GM21526 (cell line): ENCODE measurements around the gene ZNF446.
"Not testable (repeated sequence)": the region's sequence is repeated elsewhere in the genome, so short reads cannot be mapped to it uniquely, and the experiment has no call there.

Source experiments
- ATAC-seq: cut with Tn5 transposase; IDR thresholded peaks from one replicate; pipeline ENCODE4 v1.9.1; 2021; ENCODE audit warnings: moderate library complexity; ENCODE audit not compliant: unreplicated experiment, low FRiP score

The ZNF446 gene

GRCh38 chr19:58469241-58470013, 6.7 kb upstream of the ZNF446 start:
- ATAC-seq, result no peak

DNA sequence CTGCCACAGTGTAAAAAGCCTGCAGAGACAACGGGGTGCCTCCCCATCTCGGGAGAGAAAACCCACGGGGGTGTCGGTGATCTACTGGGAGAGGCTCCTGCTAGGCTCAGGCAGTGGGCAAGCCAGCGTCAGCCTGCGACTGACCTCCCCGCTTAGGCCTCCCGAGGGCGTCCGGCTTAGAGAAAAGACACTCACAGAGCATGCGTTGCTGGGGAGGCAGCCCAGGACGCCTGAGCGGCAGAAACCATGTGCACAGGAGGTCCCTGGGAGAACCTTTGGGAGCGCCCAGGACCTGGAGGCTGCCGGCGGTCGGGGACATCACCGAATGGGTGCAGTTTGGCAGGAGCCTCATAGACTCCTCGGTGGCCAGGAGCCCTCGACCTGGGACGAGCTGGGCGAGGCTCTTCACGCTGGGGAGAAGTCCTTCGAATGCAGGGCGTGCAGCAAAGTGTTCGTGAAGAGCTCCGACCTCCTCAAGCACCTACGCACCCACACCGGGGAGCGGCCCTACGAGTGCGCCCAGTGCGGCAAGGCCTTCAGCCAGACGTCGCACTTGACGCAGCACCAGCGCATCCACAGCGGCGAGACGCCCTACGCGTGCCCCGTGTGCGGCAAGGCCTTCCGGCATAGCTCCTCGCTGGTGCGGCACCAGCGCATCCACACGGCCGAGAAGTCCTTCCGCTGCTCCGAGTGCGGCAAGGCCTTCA, 5.2 kb upstream of the ZNF446 start:
- not testable (repeated sequence) for ATAC-seq

DNA sequence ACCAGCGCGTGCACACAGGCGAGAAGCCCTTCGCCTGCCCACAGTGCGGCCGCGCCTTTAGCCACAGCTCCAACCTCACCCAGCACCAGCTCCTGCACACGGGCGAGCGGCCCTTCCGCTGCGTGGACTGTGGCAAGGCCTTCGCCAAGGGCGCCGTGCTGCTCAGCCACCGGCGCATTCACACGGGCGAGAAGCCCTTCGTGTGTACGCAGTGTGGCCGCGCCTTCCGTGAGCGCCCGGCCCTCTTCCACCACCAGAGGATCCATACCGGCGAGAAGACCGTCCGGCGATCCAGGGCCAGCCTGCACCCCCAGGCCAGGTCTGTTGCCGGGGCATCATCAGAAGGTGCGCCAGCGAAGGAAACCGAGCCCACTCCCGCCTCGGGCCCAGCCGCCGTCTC, 4.4 kb upstream of the ZNF446 start:
- no peak for ATAC-seq

- ATAC-seq, result no peak
Observed at GRCh38 chr19:58473775-58474174, 2.4 kb upstream of the ZNF446 start.

DNA sequence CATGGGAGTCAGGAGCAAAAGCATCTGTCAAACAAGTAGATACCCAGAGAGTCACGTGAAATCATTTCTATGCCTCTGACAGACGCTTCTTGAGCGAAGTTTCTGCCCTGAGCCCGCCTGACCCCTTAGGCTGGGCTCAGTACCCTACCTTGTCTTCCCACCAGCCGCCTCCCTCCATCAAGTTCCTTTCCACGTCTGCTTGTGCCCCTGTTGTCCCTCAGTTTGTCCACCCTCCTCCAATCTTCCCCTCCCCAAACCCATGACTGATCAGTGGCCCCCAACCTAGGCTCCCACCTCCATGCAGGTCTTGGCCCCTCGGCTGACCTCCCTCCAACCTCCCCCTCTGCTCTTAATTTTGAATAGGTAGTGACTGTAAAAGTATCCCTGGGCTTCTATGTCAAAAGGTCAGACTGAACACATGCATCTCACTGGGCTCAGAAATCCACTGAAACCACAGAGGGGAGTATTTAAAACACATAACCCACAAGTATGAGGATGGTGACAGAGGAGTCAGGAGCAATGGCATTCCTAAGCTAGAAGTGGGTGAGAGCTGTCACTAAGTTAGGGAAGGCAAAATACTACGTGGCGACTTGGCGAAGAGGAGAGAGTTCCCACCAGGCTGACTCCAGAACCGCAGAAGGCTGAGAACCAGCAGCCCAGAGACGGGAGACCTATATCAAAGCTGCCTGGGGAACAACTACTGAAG, 1.7 kb upstream of the ZNF446 start:
- ATAC-seq, result no peak

GRCh38 chr19:58474997-58475713, 997 bp upstream of the ZNF446 start:
- no peak for ATAC-seq

DNA sequence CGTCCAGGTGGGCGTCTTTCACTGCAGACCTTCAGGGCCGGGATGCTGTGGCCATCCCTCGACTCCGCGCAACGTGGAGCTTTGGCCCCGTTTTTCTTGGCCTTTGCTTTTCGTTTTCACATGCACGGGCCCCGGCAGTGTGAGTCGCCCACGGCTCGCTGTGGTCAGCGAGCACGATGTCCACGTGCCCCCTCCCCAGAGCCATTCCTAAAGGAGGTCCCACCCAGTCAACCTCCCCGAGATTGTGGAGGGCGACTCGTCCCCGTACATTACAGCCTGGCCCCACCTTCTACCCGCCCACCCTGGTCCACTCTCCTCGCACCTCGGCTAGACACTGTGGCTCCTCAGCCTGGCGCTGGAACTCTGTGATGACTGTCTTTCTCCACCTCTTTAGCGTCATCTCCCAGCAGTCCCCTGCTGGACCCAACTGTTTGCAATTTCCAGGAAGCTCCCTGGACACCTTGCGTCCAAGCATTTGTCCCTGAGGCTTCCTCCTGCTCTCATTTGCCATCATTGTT, 405 bp downstream of the ZNF446 start:
- peak; percentile 3 for ATAC-seq

- ATAC-seq, result no peak
Observed at GRCh38 chr19:58477130-58477529, 978 bp downstream of the ZNF446 start.

- ATAC-seq, result no peak
Observed at GRCh38 chr19:58477871-58478270, 1.7 kb downstream of the ZNF446 start.

DNA sequence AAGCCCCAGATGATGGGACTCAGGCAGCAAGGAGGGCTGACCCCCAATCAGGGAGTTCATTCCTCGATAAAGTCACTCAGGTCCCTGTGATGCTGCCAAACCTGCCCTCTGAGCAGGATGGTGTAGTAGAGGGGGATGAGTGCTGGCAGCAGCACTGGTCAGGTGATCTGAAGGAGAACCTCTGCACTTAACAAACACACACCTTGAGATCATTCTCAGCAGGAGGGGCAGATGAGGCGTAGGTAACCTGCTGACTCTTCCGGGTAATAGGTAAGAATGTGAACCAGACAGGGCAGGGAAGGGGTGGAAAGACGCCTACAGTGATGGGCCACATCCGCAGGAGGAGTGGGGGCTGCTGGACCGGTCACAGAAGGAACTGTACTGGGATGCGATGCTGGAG, 3.2 kb downstream of the ZNF446 start:
- ATAC-seq, result no peak

DNA sequence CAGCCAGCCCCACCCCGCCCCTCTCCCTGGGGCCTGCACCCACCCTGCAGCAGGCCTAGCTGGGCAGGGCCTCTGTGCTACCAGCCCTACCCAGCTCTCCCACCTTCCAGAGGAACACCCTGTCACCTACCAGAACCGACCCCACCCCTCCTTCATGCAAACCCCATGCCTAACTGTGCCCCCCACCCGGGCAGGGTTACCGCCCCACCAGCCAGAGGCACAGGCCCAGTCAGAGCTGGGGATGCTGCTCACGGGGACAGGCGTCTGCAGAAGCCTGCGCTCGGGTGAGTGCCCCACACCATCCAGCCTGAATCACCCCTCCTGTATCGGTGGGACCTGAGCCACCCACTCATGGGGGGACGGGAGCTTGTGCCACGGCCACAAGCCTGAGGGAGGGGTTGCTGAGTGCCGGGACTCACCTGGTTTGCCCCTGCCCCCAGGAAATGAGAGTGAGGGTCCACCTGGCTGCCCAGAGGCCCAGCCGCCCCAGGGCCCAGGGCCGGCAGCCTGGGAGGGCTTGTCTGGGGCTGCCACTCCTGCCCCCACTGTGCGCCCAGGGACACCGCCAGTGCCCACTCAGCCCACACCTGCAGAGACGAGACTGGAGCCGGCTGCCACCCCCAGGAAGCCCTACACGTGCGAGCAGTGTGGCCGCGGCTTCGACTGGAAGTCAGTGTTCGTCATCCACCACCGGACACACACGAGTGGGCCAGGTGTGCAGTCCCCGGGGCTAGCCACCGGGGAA, 3.8 kb downstream of the ZNF446 start:
- no peak for ATAC-seq

GRCh38 chr19:58480481-58480830, 4.3 kb downstream of the ZNF446 start:
- no peak for ATAC-seq

GRCh38 chr19:58480831-58481230, 4.7 kb downstream of the ZNF446 start:
- ATAC-seq, result no peak

DNA sequence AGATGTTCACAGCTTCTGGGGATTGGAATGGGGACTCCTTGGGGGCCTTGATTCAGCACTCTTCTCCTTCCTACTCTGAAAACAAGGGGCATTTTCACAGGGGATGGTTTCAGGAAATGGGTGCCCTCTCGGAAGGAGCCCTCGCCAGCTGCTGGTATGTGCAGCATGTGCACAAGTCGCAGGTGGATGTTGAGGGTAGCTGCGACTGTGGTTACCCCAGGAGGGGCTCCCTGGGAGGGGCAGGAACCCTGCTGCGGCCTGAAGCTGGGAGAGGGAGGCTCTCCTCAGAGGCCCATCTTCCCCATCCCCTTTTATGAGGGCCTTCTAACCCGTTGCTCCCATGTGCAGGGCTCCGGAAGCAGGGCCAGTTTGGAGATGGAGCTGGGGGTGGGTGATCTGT, 6.2 kb downstream of the ZNF446 start:
- ATAC-seq, result no peak

- ATAC-seq, result no peak
Observed at GRCh38 chr19:58483776-58484175, 7.6 kb downstream of the ZNF446 start.

- ATAC-seq, result not testable (repeated sequence)
Observed at GRCh38 chr19:58484349-58484748, 8.2 kb downstream of the ZNF446 start.

DNA sequence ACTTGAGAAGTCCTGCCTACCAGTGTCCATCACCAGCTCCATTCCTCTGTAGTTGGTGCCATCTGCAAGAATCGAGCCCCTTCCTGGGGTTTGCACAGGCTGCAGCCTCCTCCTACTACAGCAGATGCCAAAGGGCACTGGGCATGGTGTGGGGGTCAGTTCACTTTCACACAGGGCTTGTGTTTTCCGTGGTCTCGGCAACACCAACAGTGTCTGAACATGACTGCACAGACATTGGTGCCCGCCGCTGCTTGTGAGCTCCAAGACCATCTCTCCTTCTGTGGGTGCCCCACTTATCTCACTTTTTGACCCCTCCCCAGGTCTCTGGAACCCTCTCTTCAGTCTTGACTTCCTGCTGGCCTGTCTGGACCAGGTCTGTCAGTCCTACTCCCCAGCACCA, 15.2 kb downstream of the ZNF446 start:
- ATAC-seq, result no peak

DNA sequence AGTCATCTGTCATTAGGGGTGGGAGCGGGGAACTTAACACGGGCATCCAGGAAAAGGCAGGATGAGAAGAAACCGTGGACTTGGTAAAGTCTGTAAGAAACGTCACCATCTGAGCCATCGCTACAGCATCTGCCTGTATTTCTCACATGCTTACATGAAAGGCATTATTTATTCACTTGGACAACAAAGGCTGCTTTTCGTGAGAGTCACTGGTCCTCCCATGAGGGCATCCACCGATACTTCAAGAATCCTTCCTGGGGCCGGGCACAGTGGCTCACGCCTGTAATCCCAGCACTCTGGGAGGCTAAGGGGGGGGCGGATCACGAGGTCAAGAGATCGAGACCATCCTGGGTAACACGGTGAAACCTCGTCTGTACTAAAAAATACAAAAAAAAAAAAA, 16.1 kb downstream of the ZNF446 start:
- no peak for ATAC-seq

DNA sequence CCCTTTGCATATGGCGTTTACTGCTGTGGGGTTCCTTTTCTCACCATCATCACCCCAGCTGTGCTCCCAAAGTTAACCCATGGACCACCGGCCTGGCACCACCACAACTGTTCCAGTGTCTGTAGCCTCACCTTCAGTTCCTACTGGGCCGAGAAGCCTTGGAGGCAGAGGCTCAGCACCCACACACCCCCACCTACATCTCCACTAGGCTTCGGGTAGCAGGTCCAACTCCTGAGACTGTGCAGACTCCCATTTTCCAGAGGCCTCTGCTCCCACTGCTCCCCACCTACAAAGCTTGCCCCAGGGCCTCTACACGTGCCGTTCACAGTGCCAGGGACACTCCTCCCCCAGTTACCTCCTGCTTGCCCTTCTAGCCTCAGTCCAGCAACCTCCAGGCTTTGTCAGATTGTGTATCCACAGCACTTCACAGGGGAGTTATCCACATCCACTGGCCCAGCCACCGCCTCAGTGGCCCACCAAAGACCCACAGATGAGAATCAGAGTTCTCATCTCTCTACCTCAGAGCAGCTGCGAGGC, 21.6 kb downstream of the ZNF446 start:
- no peak for ATAC-seq
